Stimulated activated effector memory CD8-positive, alpha-beta T cell treated with anti-CD3 and anti-CD28 coated beads, Interleukin-12 subunit alpha, Interleukin-12 subunit beta, amount 100 ng/mL, for 72 hours (primary cell): ENCODE results near the gene PDIA2.

Source experiments
- ATAC-seq: fragments of 150-1000 bp; cut with Tn5 transposase; 2 replicates; pipeline ENCODE4 v1.10.0; 2021
- DNase-seq, 2 donors: peaks; one replicate each; pipeline ENCODE4 v3.0.0; 2021 to 2022; ENCODE audit warnings: low spot score in 2 of 2
- H3K27ac Mint-ChIP-seq: one replicate; pipeline ENCODE4 v1.8.0; 2022; ENCODE audit warnings: mild to moderate bottlenecking, mixed read lengths
- H3K36me3 Mint-ChIP-seq: one replicate; pipeline ENCODE4 v1.8.0; 2022; ENCODE audit warnings: mild to moderate bottlenecking, mixed read lengths
- H3K4me1 Mint-ChIP-seq: one replicate; pipeline ENCODE4 v1.8.0; 2022; ENCODE audit warnings: mixed read lengths
- H3K4me3 Mint-ChIP-seq: one replicate; pipeline ENCODE4 v1.8.0; 2022; ENCODE audit warnings: mild to moderate bottlenecking, mixed read lengths
- H3K9me3 Mint-ChIP-seq: one replicate; pipeline ENCODE4 v1.8.0; 2022; ENCODE audit warnings: mixed read lengths

PDIA2 gene

DNA sequence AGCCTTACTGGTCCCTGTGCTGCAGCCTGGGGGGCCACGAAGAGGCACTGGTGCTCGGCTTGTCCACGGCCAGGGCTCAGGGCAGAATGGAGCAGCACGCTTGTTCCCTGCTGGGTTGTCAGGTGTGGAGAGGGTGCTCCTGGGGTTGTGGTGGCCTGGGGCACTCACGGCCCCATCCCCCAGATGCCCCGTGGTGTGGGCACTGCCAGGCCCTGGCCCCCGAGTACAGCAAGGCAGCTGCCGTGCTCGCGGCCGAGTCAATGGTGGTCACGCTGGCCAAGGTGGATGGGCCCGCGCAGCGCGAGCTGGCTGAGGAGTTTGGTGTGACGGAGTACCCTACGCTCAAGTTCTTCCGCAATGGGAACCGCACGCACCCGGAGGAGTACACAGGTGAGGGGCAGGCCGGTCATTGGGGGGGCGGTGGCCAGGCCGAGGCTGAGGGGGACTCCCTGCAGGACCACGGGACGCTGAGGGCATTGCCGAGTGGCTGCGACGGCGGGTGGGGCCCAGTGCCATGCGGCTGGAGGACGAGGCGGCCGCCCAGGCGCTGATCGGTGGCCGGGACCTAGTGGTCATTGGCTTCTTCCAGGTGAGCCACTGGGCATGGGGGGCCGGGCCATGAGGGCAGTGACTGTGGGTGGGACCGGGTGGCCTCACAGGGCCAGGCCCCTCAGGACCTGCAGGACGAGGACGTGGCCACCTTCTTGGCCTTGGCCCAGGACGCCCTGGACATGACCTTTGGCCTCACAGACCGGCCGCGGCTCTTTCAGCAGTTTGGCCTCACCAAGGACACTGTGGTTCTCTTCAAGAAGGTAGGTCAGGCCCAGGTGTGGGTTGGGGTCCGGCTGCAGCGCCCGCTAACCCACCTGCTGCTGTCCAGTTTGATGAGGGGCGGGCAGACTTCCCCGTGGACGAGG lies 1.5 kb downstream of the PDIA2 start:
- no peak for DNase-seq
- no peak overlapping the region for H3K4me3 Mint-ChIP-seq
- H3K27ac Mint-ChIP-seq = no peak overlapping the region
- no peaks in the 10 kb centered on the region for H3K9me3 Mint-ChIP-seq
- H3K4me1 Mint-ChIP-seq = peaks cover under 1% of the 10 kb centered on the region
- no peak for ATAC-seq
- peaks cover 15% of the 10 kb centered on the region for H3K36me3 Mint-ChIP-seq

DNA sequence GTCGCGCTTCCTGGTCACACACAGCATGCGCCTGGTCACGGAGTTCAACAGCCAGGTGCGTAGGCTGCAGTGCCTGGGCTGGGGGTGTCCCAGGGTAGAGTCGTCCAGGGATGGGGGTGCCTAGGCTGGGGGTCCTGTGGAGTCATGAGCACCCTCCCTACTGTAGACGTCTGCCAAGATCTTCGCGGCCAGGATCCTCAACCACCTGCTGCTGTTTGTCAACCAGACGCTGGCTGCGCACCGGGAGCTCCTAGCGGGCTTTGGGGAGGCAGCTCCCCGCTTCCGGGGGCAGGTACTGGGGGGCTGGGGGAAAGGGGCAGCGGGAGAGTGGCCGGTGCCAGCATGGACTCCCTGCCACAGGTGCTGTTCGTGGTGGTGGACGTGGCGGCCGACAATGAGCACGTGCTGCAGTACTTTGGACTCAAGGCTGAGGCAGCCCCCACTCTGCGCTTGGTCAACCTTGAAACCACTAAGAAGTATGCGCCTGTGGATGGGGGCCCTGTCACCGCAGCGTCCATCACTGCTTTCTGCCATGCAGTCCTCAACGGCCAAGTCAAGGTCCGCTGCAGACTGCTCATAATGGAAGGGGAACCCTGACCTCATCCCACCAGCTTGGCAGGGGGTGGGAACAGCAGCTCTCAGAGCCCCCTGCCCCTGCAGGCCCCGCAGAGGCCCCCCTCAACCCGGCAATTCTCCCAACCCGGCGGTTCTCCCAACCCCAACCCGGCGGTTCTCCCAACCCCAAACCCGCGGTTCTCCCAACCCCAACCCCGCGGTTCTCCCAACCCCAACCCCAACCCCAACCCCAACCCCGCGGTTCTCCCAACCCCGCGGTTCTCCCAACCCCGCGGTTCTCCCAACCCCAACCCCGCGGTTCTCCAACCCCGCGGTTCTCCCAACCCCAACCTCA lies 2.4 kb downstream of the PDIA2 start:
- no peak for DNase-seq
- Mint-ChIP-seq H3K4me3 (no peak overlapping the region), H3K27ac (no peak overlapping the region), H3K36me3 (peaks cover 15% of the 10 kb centered on the region), H3K4me1 (no peaks in the 10 kb centered on the region), H3K9me3 (no peaks in the 10 kb centered on the region)
- ATAC-seq = no peak

DNA sequence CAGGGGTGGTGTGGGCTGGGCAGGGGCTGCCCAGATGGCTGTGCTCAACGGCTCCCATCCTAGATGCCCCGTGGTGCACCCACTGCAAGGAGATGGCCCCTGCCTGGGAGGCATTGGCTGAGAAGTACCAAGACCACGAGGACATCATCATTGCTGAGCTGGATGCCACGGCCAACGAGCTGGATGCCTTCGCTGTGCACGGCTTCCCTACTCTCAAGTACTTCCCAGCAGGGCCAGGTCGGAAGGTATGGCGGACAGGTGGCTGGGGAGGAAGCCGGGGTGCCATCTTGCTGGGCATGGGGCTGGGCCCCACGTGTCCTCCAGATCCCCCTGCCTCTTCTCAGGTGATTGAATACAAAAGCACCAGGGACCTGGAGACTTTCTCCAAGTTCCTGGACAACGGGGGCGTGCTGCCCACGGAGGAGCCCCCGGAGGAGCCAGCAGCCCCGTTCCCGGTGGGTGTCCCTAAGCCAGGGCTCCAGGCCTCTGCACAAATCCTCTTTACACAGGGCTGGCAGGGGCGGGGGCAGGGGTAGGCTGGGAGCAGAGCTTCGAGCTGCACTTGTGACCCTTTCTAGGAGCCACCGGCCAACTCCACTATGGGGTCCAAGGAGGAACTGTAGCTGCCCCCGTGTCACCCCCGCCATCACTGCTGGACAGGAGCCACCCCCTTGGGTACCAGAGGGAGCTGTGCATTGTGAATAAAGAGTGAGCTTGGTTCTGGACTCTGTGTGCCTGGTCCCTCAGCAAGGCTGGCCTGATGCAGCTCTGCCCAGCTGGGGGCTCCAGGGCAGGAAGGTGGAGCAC lies 3.7 kb downstream of the PDIA2 start:
- Mint-ChIP-seq H3K9me3 (no peaks in the 10 kb centered on the region), H3K4me3 (no peak overlapping the region), H3K27ac (no peak overlapping the region), H3K36me3 (peaks cover 18% of the 10 kb centered on the region), H3K4me1 (no peaks in the 10 kb centered on the region)
- ATAC-seq (no peak), DNase-seq (no peak)

DNA sequence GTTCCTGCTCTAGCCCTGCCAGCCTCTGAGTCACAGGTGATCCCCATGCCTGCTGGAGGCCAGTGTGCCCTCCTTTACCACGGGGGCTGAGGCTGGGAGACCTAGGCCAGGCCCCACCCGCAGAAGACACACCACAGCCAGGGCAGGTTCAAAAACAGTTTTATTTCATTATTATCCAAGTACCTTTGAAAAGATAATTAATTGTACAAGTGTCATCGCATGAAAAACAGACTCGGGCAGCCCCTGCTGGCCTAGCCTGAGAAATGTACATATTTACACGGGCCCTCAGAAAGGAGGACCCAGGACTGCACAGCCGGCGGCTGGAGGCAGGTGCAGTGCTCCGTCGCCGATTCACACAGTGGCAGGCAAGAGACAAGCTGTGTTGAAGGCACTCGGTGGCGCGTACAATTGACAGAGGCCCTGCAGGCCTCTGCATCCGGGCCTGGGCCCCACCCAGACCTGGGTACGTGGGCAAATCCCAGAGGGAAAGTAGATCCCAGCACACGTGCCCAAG lies 4.4 kb downstream of the PDIA2 start:
- Mint-ChIP-seq H3K4me3 (no peak overlapping the region), H3K36me3 (peaks cover 23% of the 10 kb centered on the region), H3K9me3 (no peaks in the 10 kb centered on the region), H3K27ac (no peak overlapping the region), H3K4me1 (no peaks in the 10 kb centered on the region)
- ATAC-seq (no peak), DNase-seq (no peak)

DNA sequence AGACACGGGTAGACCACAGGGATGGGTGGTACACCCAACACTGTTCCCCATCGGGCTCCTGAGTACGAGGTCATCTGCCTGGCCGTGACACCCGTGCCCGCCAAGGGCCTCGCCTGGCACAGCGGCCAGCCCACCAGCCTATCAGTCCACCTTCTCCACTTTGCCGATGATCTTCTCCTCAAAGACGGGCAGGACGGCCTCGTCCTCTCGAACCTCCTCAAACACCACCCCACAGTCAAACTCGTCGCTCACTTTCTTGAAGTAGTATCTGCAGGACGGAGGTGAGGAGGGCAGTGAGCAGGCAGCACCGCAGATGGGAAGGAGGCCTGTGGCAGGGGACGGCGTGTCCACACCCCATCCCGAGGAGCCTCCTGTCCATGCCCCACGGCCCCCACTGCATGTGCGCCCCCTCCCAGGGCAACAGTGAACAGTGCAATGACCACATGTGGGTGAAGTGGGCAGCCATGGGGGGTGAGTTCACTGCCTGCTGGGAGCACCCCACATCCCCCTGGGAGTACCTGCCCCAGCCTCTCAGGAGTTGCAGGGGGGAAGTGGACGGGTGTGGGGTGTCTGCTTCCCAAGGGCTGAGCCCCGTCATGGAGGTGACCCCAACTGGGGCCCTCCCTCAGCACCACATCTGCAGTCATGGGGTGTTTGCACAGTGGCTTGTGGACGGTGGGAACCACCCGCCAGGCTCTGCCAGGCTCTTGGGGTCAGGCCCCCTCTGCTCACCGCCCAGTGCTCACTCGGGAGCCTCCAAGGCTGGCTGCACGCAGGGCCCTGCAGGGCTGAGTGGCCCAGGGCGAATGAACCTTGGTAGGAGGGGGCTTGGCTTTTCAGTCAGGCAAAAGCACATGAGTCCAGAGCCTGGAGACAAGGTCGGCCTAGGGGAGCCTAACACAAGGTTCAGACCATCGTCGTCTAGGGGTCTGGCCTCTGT lies 5.3 kb downstream of the PDIA2 start:
- H3K36me3 Mint-ChIP-seq = peaks cover 32% of the 10 kb centered on the region
- DNase-seq (no peak), ATAC-seq (no peak)
- H3K4me1 Mint-ChIP-seq = no peaks in the 10 kb centered on the region
- H3K27ac Mint-ChIP-seq = no peak overlapping the region
- no peak overlapping the region for H3K4me3 Mint-ChIP-seq
- no peaks in the 10 kb centered on the region for H3K9me3 Mint-ChIP-seq

DNA sequence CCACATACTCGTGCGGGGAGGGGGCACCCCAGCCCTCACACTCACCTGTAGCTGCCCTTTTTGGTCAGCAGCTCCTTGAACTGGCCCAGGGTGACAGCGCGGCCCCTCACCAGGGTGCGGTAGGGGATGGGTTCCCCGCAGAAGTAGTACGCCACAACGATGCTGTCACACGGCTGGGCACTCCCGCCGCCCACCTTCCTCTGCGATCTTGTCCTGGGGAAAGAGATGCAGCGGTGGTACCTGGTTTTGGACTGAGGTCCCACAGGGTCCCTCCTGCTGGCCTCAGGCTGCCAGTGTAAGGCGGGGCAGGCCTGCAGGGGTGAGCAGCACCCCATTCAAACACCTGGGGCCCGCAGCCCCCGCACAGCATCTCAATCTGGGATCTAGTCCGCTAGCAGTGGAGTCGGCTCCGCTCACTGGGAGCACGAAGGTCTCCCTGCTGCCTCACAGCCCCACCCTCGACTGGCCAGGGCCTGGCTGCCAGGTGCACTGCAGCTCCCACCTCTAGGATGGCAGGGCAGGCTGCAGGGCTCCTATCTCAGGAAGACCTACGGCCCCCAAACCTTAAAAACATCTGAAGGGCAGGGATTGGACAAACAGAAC lies 6.5 kb downstream of the PDIA2 start:
- Mint-ChIP-seq H3K4me3 (no peak overlapping the region), H3K36me3 (peaks cover 44% of the 10 kb centered on the region), H3K27ac (no peak overlapping the region), H3K9me3 (no peaks in the 10 kb centered on the region), H3K4me1 (no peaks in the 10 kb centered on the region)
- no peak for ATAC-seq
- DNase-seq = no peak

DNA sequence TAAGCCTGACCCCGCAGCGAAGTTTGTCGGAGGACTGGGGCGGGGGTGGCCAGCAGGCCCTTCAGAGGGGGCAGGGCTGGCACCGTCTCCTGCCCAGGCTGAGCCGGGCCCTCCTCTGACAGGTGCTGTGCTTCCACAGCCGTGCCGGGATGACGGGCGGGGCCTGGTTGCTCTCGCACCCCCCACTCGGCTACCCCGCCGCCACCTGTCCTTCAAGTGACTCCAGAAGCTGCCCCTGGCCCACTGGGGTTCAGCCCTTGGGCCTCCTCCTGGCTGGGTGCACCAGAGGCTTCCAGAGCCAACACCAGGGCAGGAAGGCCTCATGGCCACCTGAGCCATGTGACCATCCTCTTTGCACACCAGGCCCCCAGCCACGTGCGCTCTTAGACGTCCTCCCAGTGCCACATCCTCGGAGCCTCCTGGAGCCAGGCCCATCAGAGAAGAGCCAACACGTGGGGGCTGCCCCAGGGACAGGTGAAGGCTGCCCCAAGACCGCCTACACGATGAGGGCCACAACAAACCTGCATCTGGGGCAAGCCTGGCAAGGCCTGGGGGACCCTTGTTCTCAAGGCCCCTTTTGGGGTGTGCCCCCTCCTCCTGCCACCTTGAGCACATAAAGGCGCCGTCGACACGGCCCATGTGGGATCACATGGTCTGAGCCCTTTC lies 7.2 kb downstream of the PDIA2 start:
- H3K27ac Mint-ChIP-seq = no peak overlapping the region
- H3K4me1 Mint-ChIP-seq = no peaks in the 10 kb centered on the region
- no peaks in the 10 kb centered on the region for H3K9me3 Mint-ChIP-seq
- H3K36me3 Mint-ChIP-seq = peaks cover 48% of the 10 kb centered on the region
- no peak overlapping the region for H3K4me3 Mint-ChIP-seq
- ATAC-seq (no peak), DNase-seq (no peak)

DNA sequence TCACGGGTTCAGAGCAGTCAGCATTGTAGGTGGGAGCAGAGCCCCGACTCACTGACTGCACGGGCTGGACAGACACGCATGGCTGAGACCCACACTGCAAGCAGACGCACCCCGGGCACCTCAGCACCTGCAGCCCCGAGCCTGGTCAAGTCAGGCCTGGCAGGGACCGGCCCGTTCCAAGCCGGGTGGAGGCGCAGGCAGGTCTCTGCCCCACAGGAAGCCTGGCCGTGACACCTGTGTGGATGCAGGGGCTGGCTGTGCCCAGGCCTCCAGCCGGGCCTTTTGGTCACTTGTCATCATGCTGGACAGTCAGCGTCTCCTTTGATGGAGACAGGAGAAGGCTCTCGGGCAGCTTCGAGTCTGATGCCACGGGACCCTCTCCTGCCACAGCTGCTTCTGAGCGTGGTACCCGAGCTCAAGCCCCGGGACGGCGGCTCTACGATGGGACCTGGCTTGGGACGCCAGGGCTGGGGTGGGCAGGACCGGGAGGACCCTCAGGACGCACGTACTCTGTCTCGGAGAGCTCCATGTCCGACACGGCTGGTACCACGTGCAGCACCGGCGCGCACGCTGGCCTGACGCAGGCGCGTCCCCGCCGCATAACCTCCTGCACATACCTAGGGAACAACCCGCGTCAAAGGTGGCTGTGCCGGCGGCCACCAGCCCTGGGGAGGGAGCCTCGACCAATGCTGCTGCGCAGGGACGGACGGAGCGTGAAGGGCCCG lies 7.9 kb downstream of the PDIA2 start:
- ATAC-seq = no peak

DNA sequence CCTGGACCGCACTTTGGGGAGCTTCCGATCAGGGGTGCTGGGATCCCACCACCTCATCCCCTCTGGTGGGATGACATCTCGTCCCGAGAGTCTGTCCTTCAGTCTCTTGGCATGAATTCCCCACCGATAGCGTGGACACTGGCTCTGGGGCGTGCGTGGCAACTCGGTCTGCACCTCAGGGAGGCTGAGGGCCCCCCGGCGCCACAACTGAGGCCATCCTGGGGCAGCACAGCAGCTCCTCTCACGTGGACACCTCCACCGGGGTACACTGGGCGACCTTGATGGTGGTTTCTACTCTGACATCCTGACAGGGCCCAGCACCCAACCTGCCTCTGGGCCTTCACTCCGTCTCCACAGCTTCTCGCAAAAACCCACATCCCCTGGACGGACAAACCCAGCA lies 8.6 kb downstream of the PDIA2 start:
- H3K4me1 Mint-ChIP-seq = no peaks in the 10 kb centered on the region
- ATAC-seq (no peak), DNase-seq (no peak)
- H3K4me3 Mint-ChIP-seq = no peak overlapping the region
- no peak overlapping the region for H3K27ac Mint-ChIP-seq
- peaks cover 51% of the 10 kb centered on the region for H3K36me3 Mint-ChIP-seq
- H3K9me3 Mint-ChIP-seq = no peaks in the 10 kb centered on the region

More for the DNA sequence above, 7.9 kb downstream of the PDIA2 start:
- H3K36me3 Mint-ChIP-seq = peaks cover 51% of the 10 kb centered on the region
- no peak overlapping the region for H3K27ac Mint-ChIP-seq
- no peak overlapping the region for H3K4me3 Mint-ChIP-seq
- H3K9me3 Mint-ChIP-seq = no peaks in the 10 kb centered on the region
- DNase-seq = no peak
- no peaks in the 10 kb centered on the region for H3K4me1 Mint-ChIP-seq

DNA sequence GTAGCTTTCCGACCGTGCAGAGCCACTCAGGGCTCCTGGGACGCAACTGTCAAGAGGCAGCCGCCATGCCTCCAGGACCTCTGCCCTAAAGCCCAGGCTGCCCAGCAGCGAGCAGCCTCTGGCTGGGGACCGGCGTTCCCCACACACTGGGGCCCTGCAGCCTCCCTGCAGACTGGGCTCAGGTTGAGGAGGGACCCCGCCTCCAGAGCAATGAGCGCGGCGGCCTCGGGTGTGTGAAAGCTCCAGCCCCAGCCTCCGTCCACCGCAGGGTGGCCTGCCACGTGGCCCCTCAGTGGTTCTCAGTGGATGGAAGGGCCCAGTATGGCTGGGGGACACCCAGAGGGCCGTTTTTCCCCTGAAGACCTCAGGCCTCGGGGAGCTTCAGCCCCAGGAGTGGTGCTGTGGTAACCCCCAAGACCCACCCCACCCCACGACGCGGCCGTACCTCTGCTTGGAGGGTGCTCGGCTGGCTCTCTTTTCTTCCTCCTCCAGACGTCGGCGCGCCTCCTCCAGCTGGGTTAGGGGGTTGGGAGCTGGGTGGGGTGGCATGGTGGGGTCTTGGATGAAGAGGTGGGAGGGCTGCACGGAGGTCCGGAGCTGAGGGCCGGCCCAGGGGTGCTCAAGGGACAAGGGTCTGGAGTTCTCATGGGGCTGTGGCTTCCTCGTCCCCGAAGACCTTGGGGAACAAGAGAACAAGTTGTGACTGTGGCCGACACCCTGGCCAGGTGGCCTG lies 10.2 kb downstream of the PDIA2 start:
- Mint-ChIP-seq H3K4me3 (no peak overlapping the region), H3K27ac (no peak overlapping the region), H3K9me3 (no peaks in the 10 kb centered on the region), H3K36me3 (peaks cover 45% of the 10 kb centered on the region), H3K4me1 (no peaks in the 10 kb centered on the region)
- no peak for DNase-seq
- ATAC-seq = no peak

DNA sequence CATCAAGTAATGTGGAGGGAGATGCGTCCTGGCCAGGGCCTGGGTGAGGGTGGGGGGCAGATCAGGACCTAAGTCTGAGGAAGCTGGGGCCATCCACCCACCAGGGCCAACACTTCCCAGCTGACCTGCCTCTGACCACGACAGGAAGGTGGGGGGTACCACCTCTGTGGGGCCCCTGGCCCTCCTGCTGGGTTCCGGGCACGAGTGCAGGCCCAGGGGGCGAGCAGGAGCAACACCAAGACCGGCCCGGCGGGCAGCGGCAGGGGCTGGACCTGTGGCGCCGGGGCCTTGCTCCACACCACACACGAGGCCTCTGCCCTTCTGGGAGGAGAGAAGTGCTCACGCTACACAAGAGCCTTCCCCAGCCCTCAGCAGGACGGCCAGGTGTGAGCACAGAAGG lies 13.3 kb downstream of the PDIA2 start:
- ATAC-seq = no peak
- Mint-ChIP-seq H3K36me3 (peaks cover 42% of the 10 kb centered on the region), H3K9me3 (no peaks in the 10 kb centered on the region), H3K4me3 (no peak overlapping the region), H3K4me1 (no peaks in the 10 kb centered on the region), H3K27ac (no peak overlapping the region)
- no peak for DNase-seq

DNA sequence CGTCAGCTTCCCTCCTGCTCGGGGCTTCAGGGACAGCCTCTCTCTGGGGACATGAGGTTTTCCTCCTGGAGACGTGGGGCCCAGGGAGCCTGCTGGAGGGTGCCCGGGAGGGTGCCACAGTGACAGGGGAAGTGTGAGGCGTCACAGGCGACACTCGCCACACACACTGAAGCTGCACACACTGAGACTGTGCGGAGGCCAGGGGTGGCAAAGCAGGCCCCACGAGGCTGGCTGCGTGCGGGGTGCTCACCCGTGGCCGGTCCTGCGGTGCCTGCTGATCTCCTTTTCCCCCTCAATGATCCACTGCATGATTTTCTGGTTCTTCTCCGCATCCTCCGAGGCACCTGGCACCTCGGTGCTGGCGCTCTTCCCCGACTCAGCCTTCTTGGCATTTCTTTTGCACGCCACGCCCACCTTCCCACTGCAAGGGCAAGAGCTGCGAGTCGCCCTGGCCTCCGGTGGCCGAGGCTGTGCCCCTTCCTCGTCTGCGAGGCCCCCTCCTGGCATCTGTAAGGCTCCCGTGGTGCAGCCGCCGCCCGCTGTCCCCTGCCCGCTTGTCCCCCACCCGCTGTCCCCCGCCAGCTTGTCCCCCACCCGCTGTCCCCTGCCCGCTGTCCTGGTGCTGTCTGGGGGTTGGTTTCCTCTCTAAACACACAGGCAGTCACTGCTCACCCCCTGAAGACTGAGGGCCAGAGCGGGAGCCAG lies 14.0 kb downstream of the PDIA2 start:
- DNase-seq = no peak
- Mint-ChIP-seq H3K4me3 (no peak overlapping the region), H3K27ac (no peak overlapping the region), H3K4me1 (no peaks in the 10 kb centered on the region), H3K36me3 (peaks cover 42% of the 10 kb centered on the region), H3K9me3 (no peaks in the 10 kb centered on the region)
- ATAC-seq = no peak
